ENCODE results near the gene NFE2L3. TPM values are rescaled to one million over a fixed set of nuclear protein-coding genes. Genes with fewer than 3 reads are reported as not detected.

Gene NFE2L3
- total RNA-seq, 1 experiment from 2014 or later, result 40.0 TPM

DNA sequence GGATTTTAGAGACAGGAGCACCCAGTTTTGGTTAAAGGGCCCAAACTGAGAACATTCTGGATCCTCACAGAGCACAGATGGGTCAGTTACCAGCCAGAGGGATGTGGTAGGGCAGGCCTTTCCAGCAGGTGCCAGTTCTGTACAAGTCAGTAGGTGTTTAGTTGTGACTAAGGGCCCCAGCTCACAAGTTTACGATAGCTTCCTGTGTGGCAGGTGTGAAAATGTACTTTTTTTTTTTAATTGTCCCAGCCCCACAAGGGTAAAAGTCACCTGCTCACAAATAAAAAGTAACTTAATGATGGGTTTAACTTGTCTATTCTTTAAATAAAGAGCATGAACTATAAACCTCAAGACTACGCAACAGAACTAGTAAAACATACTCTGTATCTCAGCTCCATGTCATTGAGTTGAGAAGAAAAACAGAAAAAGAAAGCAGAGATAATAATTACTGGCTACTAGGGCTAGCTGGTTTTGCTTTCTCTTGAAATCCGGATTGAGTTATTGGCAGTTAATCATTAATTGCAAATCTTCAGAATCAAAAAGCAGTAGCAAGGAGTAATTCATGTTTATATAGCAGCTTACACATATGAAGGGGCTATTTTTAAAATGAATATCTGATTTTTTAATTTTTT, 15.4 kb downstream of the NFE2L3 start:
- POLR2A ChIA-PET (ENCODE audit: unreplicated experiment), result no interaction called here
- BruUV-seq (replicated peaks), result no TSS peak
- peaks cover 2% of the 10 kb centered on the region; the same call in 1 of the 2 replicates for H4K20me1 ChIP-seq (ENCODE audit: low read length)
- H3K9me3 ChIP-seq (ENCODE audit: low read length), result no peaks in the 10 kb centered on the region
- H3K4me3 ChIP-seq (ENCODE audit: low read length), result no peak overlapping the region
- no peaks in the 10 kb centered on the region for H3K36me3 ChIP-seq (ENCODE audit: low read depth, low read length)
- H3K79me2 ChIP-seq (ENCODE audit: low read length), result peaks cover 65% of the 10 kb centered on the region
- peaks cover 20% of the 10 kb centered on the region for H3K4me1 ChIP-seq (ENCODE audit: insufficient read depth, low read length)
- ATAC-seq, result peak; percentile 65
- TF ChIP-seq EZH2phosphoT487 (IDR thresholded peaks at IDR 0.05; ENCODE audit: borderline replicate concordance, low read length), result no peak
- TF ChIP-seq, protein P1, sequence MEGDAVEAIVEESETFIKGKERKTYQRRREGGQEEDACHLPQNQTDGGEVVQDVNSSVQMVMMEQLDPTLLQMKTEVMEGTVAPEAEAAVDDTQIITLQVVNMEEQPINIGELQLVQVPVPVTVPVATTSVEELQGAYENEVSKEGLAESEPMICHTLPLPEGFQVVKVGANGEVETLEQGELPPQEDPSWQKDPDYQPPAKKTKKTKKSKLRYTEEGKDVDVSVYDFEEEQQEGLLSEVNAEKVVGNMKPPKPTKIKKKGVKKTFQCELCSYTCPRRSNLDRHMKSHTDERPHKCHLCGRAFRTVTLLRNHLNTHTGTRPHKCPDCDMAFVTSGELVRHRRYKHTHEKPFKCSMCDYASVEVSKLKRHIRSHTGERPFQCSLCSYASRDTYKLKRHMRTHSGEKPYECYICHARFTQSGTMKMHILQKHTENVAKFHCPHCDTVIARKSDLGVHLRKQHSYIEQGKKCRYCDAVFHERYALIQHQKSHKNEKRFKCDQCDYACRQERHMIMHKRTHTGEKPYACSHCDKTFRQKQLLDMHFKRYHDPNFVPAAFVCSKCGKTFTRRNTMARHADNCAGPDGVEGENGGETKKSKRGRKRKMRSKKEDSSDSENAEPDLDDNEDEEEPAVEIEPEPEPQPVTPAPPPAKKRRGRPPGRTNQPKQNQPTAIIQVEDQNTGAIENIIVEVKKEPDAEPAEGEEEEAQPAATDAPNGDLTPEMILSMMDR (conservative IDR thresholded peaks at IDR 0.05; ENCODE audit: low read depth, low read length), result no peak
- TF ChIP-seq EZH2 (IDR thresholded peaks at IDR 0.05; ENCODE audit: low read length, unreplicated experiment), result no peak
- H3K27me3 ChIP-seq (ENCODE audit: low read length), result no peaks in the 10 kb centered on the region
- no peak overlapping the region for H3K9ac ChIP-seq (ENCODE audit: low read length)
- H3K9me2 ChIP-seq (replicated peaks; ENCODE audit: low read length), result no peaks in the 10 kb centered on the region
- CTCF ChIA-PET, result interaction anchor here (0.5 to 0.8 kb wide), 2 partner anchors 16 to 77 kb away, joined by 3 read pairs; partner anchors contain the start of gene NFE2L3
- no peak for DNase-seq
- H3K27ac ChIP-seq (ENCODE audit: low read length), result no peak overlapping the region
- intact Hi-C loops (cut with micrococcal nuclease), result no loop called here
- no peaks in the 10 kb centered on the region for H3F3A ChIP-seq (ENCODE audit: low read length, unreplicated experiment)
- H2AFZ ChIP-seq (ENCODE audit: low read length), result no peak overlapping the region
- H3K4me2 ChIP-seq (ENCODE audit: low read length), result peak overlapping the region; percentile 40; the same call in 1 of the 2 replicates

DNA sequence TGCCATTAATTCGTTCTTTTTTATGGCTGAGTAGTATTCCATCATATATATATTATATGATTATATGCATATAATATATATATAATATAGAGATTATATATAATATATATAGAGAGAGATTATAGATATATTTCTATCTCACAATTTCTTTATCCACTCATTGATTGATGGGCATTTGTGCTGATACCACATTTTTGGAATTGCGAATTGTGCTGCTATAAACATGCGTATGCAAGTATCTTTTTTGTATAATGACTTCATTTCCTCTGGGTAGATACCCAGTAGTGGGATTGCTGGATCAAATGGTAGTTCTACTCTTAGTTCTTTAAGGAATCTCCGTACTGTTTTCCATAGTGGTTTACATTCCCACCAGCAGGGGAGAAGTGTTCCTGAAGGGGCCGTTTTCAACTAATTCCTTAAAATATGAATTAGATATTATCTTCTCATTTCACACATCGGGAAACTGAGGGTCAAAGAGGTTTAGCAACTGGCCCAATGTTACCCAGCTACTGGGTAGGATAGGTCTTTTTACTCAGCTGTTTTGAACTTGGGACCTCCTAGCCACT, 16.5 kb downstream of the NFE2L3 start:
- H3K4me2 ChIP-seq (ENCODE audit: low read length), result no peak overlapping the region
- no peaks in the 10 kb centered on the region for H3K27me3 ChIP-seq (ENCODE audit: low read length)

More for the DNA sequence above, 16.5 kb downstream of the NFE2L3 start:
- no peak for ATAC-seq
- Histone ChIP-seq H3K9ac (ENCODE audit: low read length) (no peak overlapping the region), H3K9me2 (replicated peaks; ENCODE audit: low read length) (no peaks in the 10 kb centered on the region), H3F3A (ENCODE audit: low read length, unreplicated experiment) (no peaks in the 10 kb centered on the region), H3K9me3 (ENCODE audit: low read length) (no peaks in the 10 kb centered on the region), H3K36me3 (ENCODE audit: low read depth, low read length) (no peaks in the 10 kb centered on the region), H3K4me1 (ENCODE audit: insufficient read depth, low read length) (peaks cover 20% of the 10 kb centered on the region), H3K4me3 (ENCODE audit: low read length) (no peak overlapping the region), H3K27ac (ENCODE audit: low read length) (no peak overlapping the region), H3K79me2 (ENCODE audit: low read length) (peaks cover 60% of the 10 kb centered on the region), H4K20me1 (ENCODE audit: low read length) (peaks cover 2% of the 10 kb centered on the region; the same call in 1 of the 2 replicates), H2AFZ (ENCODE audit: low read length) (no peak overlapping the region)
- intact Hi-C loops (cut with micrococcal nuclease), result no loop called here
- TF ChIP-seq EZH2 (IDR thresholded peaks at IDR 0.05; ENCODE audit: low read length, unreplicated experiment), result no peak
- TF ChIP-seq, protein P1 (conservative IDR thresholded peaks at IDR 0.05; ENCODE audit: low read depth, low read length), result no peak
- TF ChIP-seq EZH2phosphoT487 (IDR thresholded peaks at IDR 0.05; ENCODE audit: borderline replicate concordance, low read length), result no peak
- ChIA-PET POLR2A (ENCODE audit: unreplicated experiment) (no interaction called here), CTCF (no interaction called here)
- DNase-seq, result no peak
- no TSS peak for BruUV-seq (replicated peaks)
